Activated CD8-positive, alpha-beta memory T cell treated with anti-CD3 and anti-CD28 coated beads, Interleukin-2, amount 50 U/mL, for 1 hour (primary cell): ENCODE data around the gene CEND1.
"Not testable (repeated sequence)": the region's sequence is repeated elsewhere in the genome, so short reads cannot be mapped to it uniquely, and the experiment has no call there.

Experiments
- DNase-seq: peaks from one replicate; pipeline ENCODE4 v3.0.0-alpha.2; 2020; ENCODE audit errors: extremely low read depth

Gene CEND1

GRCh38 chr11:763549-764321, 26.2 kb downstream of the CEND1 start:
- DNase-seq: no peak

GRCh38 chr11:763073-763463, 26.8 kb downstream of the CEND1 start:
- DNase-seq: no peak

- no peak for DNase-seq
Measured at GRCh38 chr11:762421-763072, 27.3 kb downstream of the CEND1 start.

- no peak for DNase-seq
Measured at GRCh38 chr11:761526-762108, 28.3 kb downstream of the CEND1 start.

- DNase-seq: no peak
Measured at GRCh38 chr11:760236-760635, 29.7 kb downstream of the CEND1 start.

- no peak for DNase-seq
Measured at GRCh38 chr11:749731-750130, 40.2 kb downstream of the CEND1 start.

GRCh38 chr11:748007-748359, 41.9 kb downstream of the CEND1 start:
- no peak for DNase-seq

- no peak for DNase-seq
Measured at GRCh38 chr11:747158-748006, 42.5 kb downstream of the CEND1 start, which contains the start of gene TALDO1. TSS of gene TALDO1 (plus strand) at chr11:747464. CDS start at chr11:747482, 18 bp downstream.

- DNase-seq: no peak
Measured at GRCh38 chr11:746289-747157, 43.4 kb downstream of the CEND1 start.

GRCh38 chr11:745428-745827, 44.5 kb downstream of the CEND1 start:
- DNase-seq: no peak

- no peak for DNase-seq
Measured at GRCh38 chr11:742571-743201, 47.2 kb downstream of the CEND1 start.

- DNase-seq: no peak
Measured at GRCh38 chr11:742156-742546, 47.7 kb downstream of the CEND1 start.

GRCh38 chr11:737899-738298, 52.0 kb downstream of the CEND1 start:
- not testable (repeated sequence) for DNase-seq

GRCh38 chr11:737366-737765, 52.5 kb downstream of the CEND1 start:
- DNase-seq: no peak
